Urinary bladder (tissue), 4 donors: Measurements from ENCODE around the gene HYAL3. TPM values are rescaled to one million over a fixed set of nuclear protein-coding genes. Genes with fewer than 3 reads are reported as not detected.
"Not testable (repeated sequence)": the region's sequence is repeated elsewhere in the genome, so short reads cannot be mapped to it uniquely, and the experiment has no call there.

Experiments used
- DNase-seq: peaks from one replicate; pipeline ENCODE4 v3.0.0-alpha.2; 2015; ENCODE audit errors: extremely low spot score
- H3K27ac ChIP-seq: one replicate; pipeline ENCODE4 v1.5.1; 2013; ENCODE audit warnings: low read depth, mild to moderate bottlenecking, moderate library complexity
- H3K36me3 ChIP-seq: one replicate; pipeline ENCODE4 v1.6.1; 2013; ENCODE audit warnings: mild to moderate bottlenecking, moderate library complexity; ENCODE audit not compliant: insufficient read depth
- H3K4me1 ChIP-seq: one replicate; pipeline ENCODE4 v1.6.1; 2013; ENCODE audit warnings: mild to moderate bottlenecking, moderate library complexity; ENCODE audit not compliant: insufficient read depth
- H3K4me3 ChIP-seq: one replicate; pipeline ENCODE4 v1.5.1; 2013; ENCODE audit warnings: low read depth, low read length
- WGBS: extraction: QIAGEN DNeasy Blood & Tissue Kit; methylation state at CpG from one replicate; pipeline ENCODE4 v1.1.7; 2013; 5-methylcytosine and 5-hydroxymethylcytosine counted together
- polyA plus RNA-seq: library from polyadenylated mRNA; stranded (reverse); fragments of 200-250 nt; gene quantifications from one replicate; pipeline ENCODE4 v1.2.3, GENCODE V29; 2013
- total RNA-seq: library from RNA; depleted of rRNA; stranded (reverse); fragments of >200 nt; gene quantifications from one replicate; pipeline ENCODE4 v1.2.3, GENCODE V29; 2014
- donor health status: healthy with polysubstance abuse.
- donor health status: healthy.

The HYAL3 gene
- total and polyA plus RNA-seq, 2 donors, result 2.9 to 3.0 TPM

DNA sequence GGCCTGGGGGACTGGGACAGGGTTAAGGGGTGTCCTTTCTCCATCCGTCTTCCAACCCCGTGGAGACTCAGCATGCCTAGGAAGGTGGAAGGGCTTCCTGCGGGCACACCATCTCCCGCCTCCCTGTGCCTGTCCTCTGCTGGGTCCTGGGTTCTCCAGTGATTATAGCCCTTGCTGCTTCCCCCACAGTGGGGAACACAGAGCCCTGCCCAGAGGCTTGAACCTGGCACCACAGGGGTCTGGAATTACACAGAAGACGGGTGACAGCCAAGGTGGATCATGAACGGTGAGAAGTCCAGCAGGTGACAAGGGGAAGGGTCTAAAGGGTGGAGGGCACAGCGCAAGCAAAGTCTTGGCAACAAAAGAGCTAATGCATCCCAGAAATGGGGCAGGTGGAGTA, 36.4 kb downstream of the HYAL3 start:
- DNase-seq, result no peak
- Histone ChIP-seq H3K4me3 (no peak overlapping the region), H3K4me1 (peaks cover 2% of the 10 kb centered on the region), H3K27ac (no peak overlapping the region), H3K36me3 (no peaks in the 10 kb centered on the region)
- 86% methylated on average over 7 of the region's 7 CpGs for WGBS

GRCh38 chr3:50262200-50262599, 37.0 kb downstream of the HYAL3 start:
- WGBS, result 97% methylated on average over 4 of the region's 4 CpGs
- not testable (repeated sequence) for H3K4me3 ChIP-seq, H3K4me1 ChIP-seq, DNase-seq, H3K36me3 ChIP-seq, H3K27ac ChIP-seq

DNA sequence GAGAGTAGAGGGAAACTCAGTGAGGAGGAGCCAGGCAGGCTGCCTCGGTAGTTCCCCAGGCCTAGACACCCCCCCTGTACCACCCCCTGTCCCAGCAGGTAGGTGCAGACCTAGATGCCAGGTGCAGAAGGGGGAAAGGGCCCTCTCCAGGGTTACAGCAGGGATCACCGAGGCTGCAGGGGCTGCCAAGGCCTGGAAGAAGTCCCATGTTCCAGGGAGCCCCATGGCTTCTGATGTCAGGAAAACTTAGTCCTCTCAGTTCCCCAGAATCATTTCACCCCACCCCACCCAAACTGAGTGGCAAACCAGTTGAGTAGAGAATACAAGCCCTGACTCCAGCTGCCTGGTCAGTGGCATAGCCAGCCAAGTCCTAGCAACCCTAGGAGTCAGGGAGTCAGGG, 37.7 kb downstream of the HYAL3 start:
- H3K4me1 ChIP-seq, result peaks cover 2% of the 10 kb centered on the region
- no peak overlapping the region for H3K4me3 ChIP-seq
- no peak for DNase-seq
- WGBS, result 42% methylated on average over 2 of the region's 2 CpGs
- H3K27ac ChIP-seq, result no peak overlapping the region
- H3K36me3 ChIP-seq, result no peaks in the 10 kb centered on the region

DNA sequence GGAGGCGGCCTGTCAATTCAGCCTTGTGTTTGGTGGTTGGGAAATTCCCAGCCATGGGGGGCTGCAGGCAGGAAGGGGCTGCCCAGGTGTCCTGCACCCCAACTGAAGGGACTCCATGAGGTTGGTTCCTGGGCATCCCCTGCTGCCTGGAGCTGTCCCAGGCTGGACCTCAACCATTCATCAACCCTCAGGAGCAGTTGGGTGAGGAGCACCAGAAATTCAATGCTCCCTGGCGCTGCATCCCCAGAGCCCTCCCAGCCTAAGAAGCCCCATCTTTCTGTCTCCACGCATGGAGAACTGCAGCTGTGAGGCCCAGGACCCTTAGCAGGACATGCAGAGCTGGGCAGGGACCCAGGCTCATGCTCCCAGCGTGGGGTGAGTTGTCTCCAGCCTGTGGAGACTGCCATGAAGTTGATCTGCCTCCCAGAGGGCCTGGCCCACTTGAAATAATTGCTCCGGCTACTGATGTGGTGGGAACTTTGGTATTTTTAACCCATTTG, 38.2 kb downstream of the HYAL3 start:
- 56% methylated on average over 5 of the region's 5 CpGs for WGBS
- Histone ChIP-seq H3K27ac (peak overlapping the region; percentile 96), H3K36me3 (no peaks in the 10 kb centered on the region), H3K4me3 (no peak overlapping the region), H3K4me1 (peaks cover 2% of the 10 kb centered on the region)
- DNase-seq, result no peak

DNA sequence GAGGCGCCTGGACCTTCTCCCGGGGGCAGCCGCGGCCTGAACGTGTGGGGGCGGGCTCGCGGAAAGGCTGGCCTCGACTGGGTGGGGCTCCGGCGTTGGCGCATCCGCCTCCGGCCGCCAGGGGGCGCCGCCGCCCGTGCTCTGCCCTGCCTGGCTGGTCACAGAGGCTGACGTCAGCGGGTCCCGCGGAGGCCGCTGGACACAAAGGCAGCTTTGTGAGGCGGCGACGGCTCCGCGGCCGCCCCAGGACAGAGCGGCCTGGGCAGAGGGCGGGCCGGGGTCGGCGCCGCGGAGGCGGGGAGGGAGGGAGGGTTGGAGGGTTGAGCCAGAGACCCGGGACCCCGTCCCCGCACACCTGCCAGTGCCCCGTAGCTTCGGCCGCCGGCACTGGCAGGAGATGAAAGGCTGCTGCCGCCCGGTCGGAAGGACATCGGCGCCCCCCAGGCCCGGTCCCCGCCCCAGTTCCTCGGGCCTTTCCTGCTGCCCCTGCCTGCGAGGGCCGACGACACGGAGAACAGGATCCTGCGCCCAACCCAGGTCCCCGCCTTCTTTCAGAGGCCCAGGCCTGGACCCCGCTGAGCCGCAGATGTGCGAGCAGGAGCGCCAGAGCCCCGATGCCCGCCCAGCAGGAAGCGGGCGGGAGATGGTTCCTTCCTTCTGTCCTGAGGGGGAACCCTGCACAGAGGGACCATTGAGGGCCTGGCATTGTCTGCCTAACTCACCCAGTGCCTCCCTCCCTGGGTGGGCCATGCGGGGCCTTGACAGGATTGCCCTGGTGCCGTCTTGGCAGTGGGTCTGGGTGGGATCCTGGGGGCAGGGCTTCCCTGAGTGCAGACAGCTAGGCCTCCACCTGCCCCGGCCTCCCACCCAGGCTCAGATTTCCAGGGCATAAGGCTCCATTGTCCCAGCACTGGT, 38.9 kb downstream of the HYAL3 start:
- H3K4me1 ChIP-seq, result no peaks in the 10 kb centered on the region
- WGBS, result 1% methylated on average over 70 of the region's 70 CpGs
- peak overlapping the region; percentile 96 for H3K27ac ChIP-seq
- H3K36me3 ChIP-seq, result no peaks in the 10 kb centered on the region
- DNase-seq, result no peak
- peak overlapping the region; percentile 54 for H3K4me3 ChIP-seq

GRCh38 chr3:50259432-50260026, 39.7 kb downstream of the HYAL3 start:
- H3K4me1 ChIP-seq, result no peaks in the 10 kb centered on the region
- WGBS, result 57% methylated on average over 18 of the region's 18 CpGs
- no peak for DNase-seq
- no peaks in the 10 kb centered on the region for H3K36me3 ChIP-seq
- no peak overlapping the region for H3K4me3 ChIP-seq
- peak overlapping the region; percentile 60 for H3K27ac ChIP-seq

DNA sequence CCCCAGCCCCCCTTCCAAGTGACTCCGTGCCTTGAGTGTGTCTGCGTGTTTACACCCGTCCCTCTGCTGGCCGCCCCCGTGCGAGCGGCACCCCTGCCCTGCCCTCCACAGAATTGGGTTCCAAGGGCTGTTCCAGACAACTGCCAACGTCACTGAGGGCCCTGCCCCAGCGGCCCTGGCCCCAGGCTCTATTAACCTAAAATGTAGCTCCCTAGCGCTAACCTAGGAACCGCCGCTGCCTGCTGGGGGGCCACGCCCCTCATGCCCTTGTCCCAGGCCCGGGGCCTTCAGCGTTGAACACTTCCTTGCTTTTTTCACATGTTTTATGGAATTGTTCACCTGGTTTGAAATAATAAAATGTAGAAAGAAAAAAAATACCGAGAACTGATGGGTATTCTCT, 40.2 kb downstream of the HYAL3 start:
- Histone ChIP-seq H3K4me1 (no peaks in the 10 kb centered on the region), H3K36me3 (no peaks in the 10 kb centered on the region), H3K27ac (no peak overlapping the region), H3K4me3 (no peak overlapping the region)
- WGBS, result 75% methylated on average over 16 of the region's 16 CpGs
- no peak for DNase-seq

GRCh38 chr3:50258029-50258680, 41.0 kb downstream of the HYAL3 start:
- H3K4me1 ChIP-seq, result no peaks in the 10 kb centered on the region
- H3K27ac ChIP-seq, result no peak overlapping the region

GRCh38 chr3:50256978-50257890, 42.0 kb downstream of the HYAL3 start:
- WGBS, result 87% methylated on average over 20 of the region's 20 CpGs
- DNase-seq, result no peak
- Histone ChIP-seq H3K27ac (no peak overlapping the region), H3K4me3 (no peak overlapping the region), H3K4me1 (no peaks in the 10 kb centered on the region), H3K36me3 (no peaks in the 10 kb centered on the region)

More at GRCh38 chr3:50258029-50258680, 41.0 kb downstream of the HYAL3 start:
- DNase-seq, result no peak
- no peak overlapping the region for H3K4me3 ChIP-seq
- 84% methylated on average over 17 of the region's 17 CpGs for WGBS
- no peaks in the 10 kb centered on the region for H3K36me3 ChIP-seq

- H3K4me3 ChIP-seq, result no peak overlapping the region
- no peak for DNase-seq
- H3K36me3 ChIP-seq, result no peaks in the 10 kb centered on the region
- 82% methylated on average over 9 of the region's 9 CpGs for WGBS
- no peaks in the 10 kb centered on the region for H3K4me1 ChIP-seq
- H3K27ac ChIP-seq, result peak overlapping the region; percentile 55
These were observed 44.0 kb downstream of the HYAL3 start for GRCh38 chr3:50255251-50255615.

- peak overlapping the region; percentile 68 for H3K27ac ChIP-seq
- no peak overlapping the region for H3K4me3 ChIP-seq
- no peaks in the 10 kb centered on the region for H3K4me1 ChIP-seq
- no peaks in the 10 kb centered on the region for H3K36me3 ChIP-seq
- WGBS, result 75% methylated on average over 8 of the region's 8 CpGs
- no peak for DNase-seq
These were observed 44.5 kb downstream of the HYAL3 start for GRCh38 chr3:50254577-50255250.

DNA sequence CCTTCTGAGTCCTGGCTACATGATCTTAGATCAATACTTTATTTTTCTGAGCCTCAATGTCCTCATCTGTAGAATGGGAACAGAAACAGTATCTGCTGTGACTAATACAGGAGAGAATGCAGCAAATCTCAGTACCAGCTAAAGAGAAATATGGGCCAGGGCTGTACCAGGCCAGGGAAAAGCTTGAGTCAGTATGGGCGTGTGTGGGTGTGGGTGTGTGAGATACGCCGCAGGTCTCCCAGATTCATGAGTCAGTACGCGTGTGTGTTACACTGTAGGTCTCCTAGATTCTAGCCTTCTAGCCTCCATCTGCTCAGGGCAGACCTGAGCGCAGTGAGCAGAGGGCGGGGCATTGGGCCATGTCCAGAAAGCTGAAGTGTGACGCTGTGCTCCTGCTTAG, 48.0 kb downstream of the HYAL3 start:
- H3K4me1 ChIP-seq, result no peaks in the 10 kb centered on the region
- no peaks in the 10 kb centered on the region for H3K36me3 ChIP-seq
- H3K27ac ChIP-seq, result no peak overlapping the region

More for the DNA sequence above, 48.0 kb downstream of the HYAL3 start:
- no peak for DNase-seq
- WGBS, result 73% methylated on average over 8 of the region's 8 CpGs
- no peak overlapping the region for H3K4me3 ChIP-seq
